ENCODE data around the gene CXCL13.

DNA sequence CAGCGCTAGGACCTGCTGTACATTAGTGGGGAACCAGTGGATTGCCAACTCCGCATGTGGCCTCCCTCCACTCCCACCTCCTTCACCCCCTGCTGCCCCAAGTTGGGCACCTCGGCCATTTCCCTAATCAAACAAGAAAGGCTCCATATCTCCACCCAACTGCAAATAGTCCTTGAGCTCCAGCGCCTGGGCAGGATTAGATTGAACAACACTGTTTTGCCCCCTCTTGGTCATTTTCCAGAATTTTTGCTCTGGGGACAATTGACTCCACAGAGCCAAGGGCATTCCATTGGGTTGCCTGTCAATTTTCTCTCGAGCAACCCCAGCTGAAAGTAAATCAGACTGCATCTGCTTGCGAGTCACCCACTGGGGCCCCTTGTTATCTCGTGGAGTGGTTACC is 29.6 kb downstream of the CXCL13 start:
- TF ChIP-seq EZH2 (IDR thresholded peaks at IDR 0.05; ENCODE audit: insufficient read depth, poor library complexity, severe bottlenecking): no peak
- TF ChIP-seq EZH2phosphoT487 (IDR thresholded peaks at IDR 0.05; ENCODE audit: insufficient read depth, low read depth): no peak
